OCI-LY3 (cell line): ENCODE measurements around the gene GFRA1.

Source experiments
- H2AFZ ChIP-seq: fragments of 200-600, 300-600 bp; shearing (Covaris generic); 2 replicates; pipeline ENCODE4 v1.6.0; 2014; ENCODE audit warnings: antibody characterized with exemption, low read depth, low read length
- H3K27ac ChIP-seq: fragments of 200-600, 300-600 bp; sonication (generic); 2 replicates; pipeline ENCODE4 v1.5.1; 2014; ENCODE audit warnings: mild to moderate bottlenecking, low read length, moderate library complexity, mixed read lengths
- H3K27me3 ChIP-seq: fragments of 200-600, 300-600 bp; sonication (generic); 2 replicates; pipeline ENCODE4 v1.6.1; 2014; ENCODE audit warnings: low read depth, low read length, mixed read lengths
- H3K36me3 ChIP-seq: fragments of 200-600, 300-600 bp; sonication (generic); replicated peaks from 2 replicates; pipeline ENCODE3; 2014; ENCODE audit warnings: low read depth, low read length, mixed read lengths
- H3K4me1 ChIP-seq: fragments of 300-600, 200-600 bp; sonication (generic); 2 replicates; pipeline ENCODE4 v1.6.1; 2014; ENCODE audit warnings: low read length, mixed read lengths
- H3K4me2 ChIP-seq: fragments of 200-600, 300-600 bp; sonication (generic); 2 replicates; pipeline ENCODE4 v1.6.1; 2014; ENCODE audit warnings: low read length, mixed read lengths
- H3K4me3 ChIP-seq: fragments of 300-600, 200-600 bp; sonication (generic); 2 replicates; pipeline ENCODE4 v1.5.1; 2014; ENCODE audit warnings: antibody characterized with exemption, mild to moderate bottlenecking, low read length, moderate library complexity
- H3K79me2 ChIP-seq: fragments of 300-600, 200-600 bp; shearing (Covaris generic); 2 replicates; pipeline ENCODE4 v1.6.1; 2014; ENCODE audit warnings: mild to moderate bottlenecking, low read length, mixed read lengths
- H3K9ac ChIP-seq: fragments of 300-600, 200-600 bp; shearing (Covaris generic); 2 replicates; pipeline ENCODE4 v1.6.0; 2014; ENCODE audit warnings: mild to moderate bottlenecking, low read length, moderate library complexity
- H3K9me3 ChIP-seq: fragments of 200-600, 300-600 bp; shearing (Covaris generic); 2 replicates; pipeline ENCODE4 v1.6.1; 2014; ENCODE audit warnings: low read length, mixed read lengths; ENCODE audit not compliant: insufficient read depth
- H4K20me1 ChIP-seq: fragments of 200-600, 300-600 bp; sonication (generic); 2 replicates; pipeline ENCODE4 v1.6.1; 2016; ENCODE audit warnings: low read length, mixed read lengths; ENCODE audit not compliant: insufficient read depth
- EZH2phosphoT487 ChIP-seq: fragments of 200-600 bp; shearing (Covaris generic); IDR thresholded peaks from 2 replicates; pipeline ENCODE4 v1.6.1; 2018; ENCODE audit warnings: antibody characterized with exemption, mixed run types, low read depth
- TF ChIP-seq, protein P1 (sequence below): fragments of 200-600, 300-600 bp; sonication (generic); IDR thresholded peaks from 2 replicates; pipeline ENCODE4 v1.5.1; 2014; ENCODE audit warnings: antibody characterized with exemption, low read length, low read depth

Gene GFRA1

GRCh38 chr10:116226766-116227165 is 46.2 kb downstream of the GFRA1 start:
- H3K79me2 ChIP-seq = no peaks in the 10 kb centered on the region
- no peak overlapping the region for H3K27ac ChIP-seq
- H3K4me2 ChIP-seq = no peak overlapping the region
- H3K36me3 ChIP-seq = no peaks in the 10 kb centered on the region
- TF ChIP-seq EZH2phosphoT487 = no peak
- TF ChIP-seq, protein P1, sequence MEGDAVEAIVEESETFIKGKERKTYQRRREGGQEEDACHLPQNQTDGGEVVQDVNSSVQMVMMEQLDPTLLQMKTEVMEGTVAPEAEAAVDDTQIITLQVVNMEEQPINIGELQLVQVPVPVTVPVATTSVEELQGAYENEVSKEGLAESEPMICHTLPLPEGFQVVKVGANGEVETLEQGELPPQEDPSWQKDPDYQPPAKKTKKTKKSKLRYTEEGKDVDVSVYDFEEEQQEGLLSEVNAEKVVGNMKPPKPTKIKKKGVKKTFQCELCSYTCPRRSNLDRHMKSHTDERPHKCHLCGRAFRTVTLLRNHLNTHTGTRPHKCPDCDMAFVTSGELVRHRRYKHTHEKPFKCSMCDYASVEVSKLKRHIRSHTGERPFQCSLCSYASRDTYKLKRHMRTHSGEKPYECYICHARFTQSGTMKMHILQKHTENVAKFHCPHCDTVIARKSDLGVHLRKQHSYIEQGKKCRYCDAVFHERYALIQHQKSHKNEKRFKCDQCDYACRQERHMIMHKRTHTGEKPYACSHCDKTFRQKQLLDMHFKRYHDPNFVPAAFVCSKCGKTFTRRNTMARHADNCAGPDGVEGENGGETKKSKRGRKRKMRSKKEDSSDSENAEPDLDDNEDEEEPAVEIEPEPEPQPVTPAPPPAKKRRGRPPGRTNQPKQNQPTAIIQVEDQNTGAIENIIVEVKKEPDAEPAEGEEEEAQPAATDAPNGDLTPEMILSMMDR = no peak
- H3K4me3 ChIP-seq = no peak overlapping the region
- H3K9ac ChIP-seq = no peak overlapping the region
- H4K20me1 ChIP-seq = no peaks in the 10 kb centered on the region
- no peaks in the 10 kb centered on the region for H3K9me3 ChIP-seq
- no peaks in the 10 kb centered on the region for H3K27me3 ChIP-seq
- no peak overlapping the region for H2AFZ ChIP-seq
- no peaks in the 10 kb centered on the region for H3K4me1 ChIP-seq

DNA sequence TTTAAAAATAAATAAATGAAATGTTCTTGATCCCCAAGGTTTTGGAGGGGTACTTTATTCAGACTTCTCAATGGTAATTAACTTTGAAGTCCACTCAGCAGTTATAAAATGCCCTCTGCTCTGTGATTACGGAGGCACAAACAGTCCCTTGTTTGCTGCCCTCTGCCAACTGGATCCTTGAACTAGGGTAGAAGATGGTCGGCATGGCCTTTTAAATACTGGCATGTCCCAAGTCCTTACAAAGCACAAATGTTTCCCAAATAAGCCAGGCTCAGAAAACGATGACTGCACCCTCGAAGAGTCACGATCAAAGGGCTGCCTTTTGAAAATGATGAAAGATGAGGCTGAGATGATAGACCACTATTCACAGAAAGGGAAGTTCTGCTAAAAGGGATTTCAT is 47.0 kb downstream of the GFRA1 start:
- Histone ChIP-seq H3K4me2 (no peak overlapping the region), H3K4me1 (no peaks in the 10 kb centered on the region), H3K27ac (no peak overlapping the region), H3K9me3 (no peaks in the 10 kb centered on the region), H3K4me3 (no peak overlapping the region), H2AFZ (no peak overlapping the region), H3K36me3 (no peaks in the 10 kb centered on the region), H3K27me3 (no peaks in the 10 kb centered on the region), H4K20me1 (no peaks in the 10 kb centered on the region), H3K9ac (no peak overlapping the region), H3K79me2 (no peaks in the 10 kb centered on the region)
- no peak for TF ChIP-seq EZH2phosphoT487
- TF ChIP-seq, protein P1 = no peak

DNA sequence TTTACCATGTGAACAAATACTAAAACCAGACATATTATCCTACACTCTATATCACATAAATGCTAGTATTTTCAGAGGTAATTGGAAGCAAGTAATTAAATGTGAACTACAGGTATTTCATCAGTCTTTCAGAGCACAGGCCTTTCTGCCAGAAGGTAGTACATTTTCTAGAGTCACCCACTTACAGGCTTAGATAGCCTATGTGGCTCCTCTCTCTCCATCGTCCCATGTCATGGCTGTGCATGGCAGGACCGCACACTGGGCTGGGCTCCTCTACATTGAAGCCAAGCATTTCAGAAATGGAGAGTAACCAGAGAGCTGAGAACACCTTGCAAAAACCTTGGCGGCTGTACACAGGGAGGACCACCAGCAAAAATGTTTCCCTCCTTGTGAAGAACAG is 49.7 kb downstream of the GFRA1 start:
- no peak overlapping the region for H3K27ac ChIP-seq
- H3K9me3 ChIP-seq = no peaks in the 10 kb centered on the region
- no peak overlapping the region for H3K4me2 ChIP-seq
- H3K79me2 ChIP-seq = no peaks in the 10 kb centered on the region
- no peak overlapping the region for H3K9ac ChIP-seq
- H3K4me1 ChIP-seq = no peaks in the 10 kb centered on the region
- H3K36me3 ChIP-seq = no peaks in the 10 kb centered on the region
- no peaks in the 10 kb centered on the region for H3K27me3 ChIP-seq
- no peaks in the 10 kb centered on the region for H4K20me1 ChIP-seq
- no peak overlapping the region for H3K4me3 ChIP-seq
- no peak overlapping the region for H2AFZ ChIP-seq
- TF ChIP-seq, protein P1 = no peak
- no peak for TF ChIP-seq EZH2phosphoT487

DNA sequence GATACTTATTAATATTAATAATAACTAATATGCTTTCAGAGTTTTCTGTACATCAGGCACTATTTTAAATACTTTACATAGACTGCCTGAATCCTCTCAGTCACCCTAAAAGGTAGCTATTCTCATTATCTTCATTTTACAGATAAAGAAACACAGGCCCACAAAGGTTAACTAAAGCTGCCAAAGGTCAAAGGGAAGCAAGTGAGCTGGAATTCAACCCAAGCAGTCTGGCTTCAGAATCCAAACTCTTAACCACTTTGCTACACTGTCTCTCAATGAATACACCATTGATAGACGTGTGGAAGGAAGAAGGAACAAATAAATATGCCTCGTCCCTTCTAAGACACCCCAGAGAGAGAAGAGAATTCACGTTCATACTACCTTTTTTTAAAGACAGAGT is 52.0 kb downstream of the GFRA1 start:
- H3K36me3 ChIP-seq = no peaks in the 10 kb centered on the region
- H3K4me3 ChIP-seq = no peak overlapping the region
- no peak overlapping the region for H3K4me2 ChIP-seq
- H2AFZ ChIP-seq = no peak overlapping the region
- H3K9ac ChIP-seq = no peak overlapping the region
- H3K4me1 ChIP-seq = no peaks in the 10 kb centered on the region
- H3K27me3 ChIP-seq = no peaks in the 10 kb centered on the region
- no peaks in the 10 kb centered on the region for H3K79me2 ChIP-seq
- no peaks in the 10 kb centered on the region for H4K20me1 ChIP-seq
- TF ChIP-seq EZH2phosphoT487 = no peak
- TF ChIP-seq, protein P1 = no peak
- H3K27ac ChIP-seq = no peak overlapping the region
- no peaks in the 10 kb centered on the region for H3K9me3 ChIP-seq
